GM21619 (cell line): Measurements from ENCODE around the gene SLC29A2.
"Not testable (repeated sequence)": the region's sequence is repeated elsewhere in the genome, so short reads cannot be mapped to it uniquely, and the experiment has no call there.

Experiments used
- ATAC-seq: cut with Tn5 transposase; IDR thresholded peaks from one replicate; pipeline ENCODE4 v1.9.1; 2021; ENCODE audit not compliant: unreplicated experiment

SLC29A2 gene

DNA sequence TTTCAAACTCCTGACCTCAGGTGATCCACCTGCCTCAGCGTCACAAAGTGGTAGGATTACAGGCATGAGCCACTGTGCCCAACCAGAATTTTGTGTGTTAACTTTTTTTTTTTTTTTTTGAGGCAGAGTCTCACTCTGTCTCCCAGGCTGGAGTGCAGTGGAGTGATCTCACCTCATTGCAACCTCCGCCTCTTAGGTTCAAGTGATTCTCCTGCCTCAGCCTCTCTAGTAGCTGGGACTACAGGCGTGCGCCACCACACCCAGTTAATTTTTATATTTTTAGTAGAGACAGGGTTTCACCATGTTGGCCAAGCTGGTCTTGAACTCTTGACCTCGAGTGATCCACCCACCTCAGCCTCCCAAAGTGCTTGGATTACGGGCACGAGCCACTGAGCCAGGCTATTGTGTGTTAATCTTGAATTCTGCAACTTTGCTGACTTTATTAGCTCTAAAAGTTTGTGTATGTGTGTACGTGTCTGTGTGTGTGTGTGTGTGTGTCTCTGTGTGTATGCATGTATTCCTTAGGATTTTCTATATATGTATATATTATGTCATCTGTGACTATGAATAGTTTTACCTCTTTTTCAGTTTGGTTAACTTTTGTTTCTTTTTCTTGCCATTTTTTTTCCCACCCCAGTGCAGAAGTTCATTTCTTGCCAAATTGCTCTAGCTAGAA, 20.9 kb downstream of the SLC29A2 start:
- ATAC-seq = not testable (repeated sequence)

- no peak for ATAC-seq
Observed at GRCh38 chr11:66349084-66349386, 22.5 kb downstream of the SLC29A2 start.

DNA sequence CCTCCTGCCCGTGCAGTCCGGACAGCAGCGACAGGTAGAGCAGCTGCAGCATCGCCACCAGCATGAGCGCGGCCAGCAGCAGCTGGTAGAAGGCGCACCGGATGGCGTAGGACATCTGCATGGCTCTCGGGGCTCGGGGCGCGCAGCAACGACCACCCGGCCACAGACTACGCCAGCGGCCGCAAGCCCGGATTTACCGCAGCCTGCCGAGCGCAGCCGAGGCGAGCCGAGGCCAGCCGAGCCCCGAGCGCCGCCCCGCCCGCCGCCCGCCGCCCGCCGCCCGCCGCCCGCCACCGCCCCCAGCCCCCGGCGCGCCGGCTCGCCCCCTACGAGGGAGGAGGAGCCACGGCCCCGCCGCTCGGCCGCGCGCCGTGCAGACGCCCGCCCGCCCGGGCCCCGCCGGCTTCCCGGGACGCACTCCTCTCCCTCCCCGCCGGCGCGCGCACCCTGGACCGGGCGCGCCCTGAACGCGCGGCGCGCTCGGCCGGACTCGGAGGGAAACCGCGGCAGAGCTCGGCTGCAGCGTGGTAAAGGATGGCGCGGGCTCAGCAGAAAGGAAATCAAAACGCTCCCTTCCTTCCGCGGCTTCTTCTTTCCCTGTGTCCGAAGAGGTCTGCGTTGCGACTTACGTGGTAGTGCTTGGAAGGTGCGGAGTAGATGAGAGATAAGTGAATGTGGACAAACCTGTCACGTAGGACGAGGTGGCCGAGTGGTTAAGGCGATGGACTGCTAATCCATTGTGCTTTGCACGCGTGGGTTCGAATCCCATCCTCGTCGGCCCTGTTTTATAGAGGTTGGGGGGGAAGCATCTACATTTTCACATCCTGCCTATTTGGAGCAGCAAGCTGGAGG, 23.9 kb downstream of the SLC29A2 start, which contains the start of gene B4GAT1:
B4GAT1 (minus strand) TSS at position 205 of the 852 bp plus-strand sequence; CDS start at position 121, 84 bp downstream.
- ATAC-seq = peak; percentile 33

- ATAC-seq = no peak
Observed at GRCh38 chr11:66346476-66347424, 24.8 kb downstream of the SLC29A2 start.

GRCh38 chr11:66345316-66345649, 26.3 kb downstream of the SLC29A2 start:
- ATAC-seq = peak; percentile 8

DNA sequence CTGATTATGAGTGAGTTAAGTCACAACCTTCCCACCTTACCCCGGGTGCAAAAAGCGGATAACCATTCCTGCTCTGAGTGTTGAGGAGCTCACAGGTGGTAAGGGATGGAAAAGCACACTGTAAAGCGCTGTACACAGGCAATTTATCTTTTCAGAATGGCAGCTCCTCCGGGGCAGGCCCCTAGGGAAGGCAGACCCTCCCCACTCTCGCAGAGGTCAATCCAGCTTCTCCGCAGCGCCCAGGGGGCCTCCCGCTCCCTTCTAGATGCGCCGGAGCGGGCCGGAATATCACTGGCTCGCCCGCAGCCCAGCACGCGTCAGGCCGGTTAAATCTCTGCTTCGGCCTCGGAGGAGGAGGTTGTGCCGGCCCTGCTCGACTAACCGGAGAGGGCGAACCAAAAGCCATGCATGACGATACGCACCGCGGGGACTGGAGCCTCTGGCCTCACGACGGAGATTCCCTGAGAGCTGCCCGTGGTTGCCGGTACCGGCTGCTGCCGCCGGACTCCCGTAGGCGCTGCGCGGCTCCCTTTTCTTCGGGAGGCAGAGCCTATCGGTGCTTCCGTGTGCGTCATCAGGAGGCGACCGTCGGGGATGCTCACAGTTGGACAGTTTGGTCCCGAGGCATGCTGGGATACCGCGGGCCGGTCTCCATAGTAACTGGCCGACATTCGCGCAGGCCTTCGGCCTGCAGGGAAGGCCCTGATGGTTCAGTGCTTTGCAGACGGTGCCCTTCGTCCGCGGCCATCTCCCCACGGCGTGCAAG, 26.8 kb downstream of the SLC29A2 start, which contains the start of gene BRMS1:
BRMS1 (minus strand) TSS at position 555 of the 766 bp plus-strand sequence. CDS start 2,870 bp downstream, outside the sequence.
- ATAC-seq = peak; percentile 70

- ATAC-seq = no peak
Observed at GRCh38 chr11:66343176-66343575, 28.4 kb downstream of the SLC29A2 start.

DNA sequence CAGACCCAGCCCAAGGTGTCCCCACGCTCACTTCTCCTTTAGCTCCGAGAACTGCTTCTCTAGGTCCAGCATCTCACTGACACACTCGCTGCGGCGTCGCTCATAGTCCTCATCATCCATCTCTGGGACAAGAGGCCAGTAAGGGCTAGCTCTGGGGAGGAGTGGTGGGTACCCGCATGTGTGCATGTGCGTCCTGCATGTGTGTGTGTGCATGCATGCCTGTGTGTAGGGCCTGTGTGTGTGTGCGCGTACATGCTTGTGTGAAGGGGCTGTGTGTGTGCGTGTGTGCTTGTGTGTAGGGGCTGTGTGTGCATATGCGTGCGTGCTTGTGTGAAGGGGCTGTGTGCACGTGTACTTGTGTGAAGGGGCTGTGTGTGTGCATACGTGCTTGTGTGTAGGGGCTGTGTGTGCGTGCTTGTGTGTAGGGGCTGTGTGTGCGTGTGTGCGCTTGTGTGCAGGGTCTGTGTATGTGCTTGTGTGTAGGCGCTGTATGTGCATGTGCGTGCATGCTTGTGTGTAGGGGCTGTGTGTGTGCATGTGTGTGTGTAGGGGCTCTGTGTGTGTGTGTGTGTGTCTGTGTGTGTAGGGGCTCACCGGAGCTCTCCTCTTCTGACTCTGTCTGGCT, 29.9 kb downstream of the SLC29A2 start:
- no peak for ATAC-seq

GRCh38 chr11:66340596-66341501, 30.7 kb downstream of the SLC29A2 start:
- no peak for ATAC-seq

DNA sequence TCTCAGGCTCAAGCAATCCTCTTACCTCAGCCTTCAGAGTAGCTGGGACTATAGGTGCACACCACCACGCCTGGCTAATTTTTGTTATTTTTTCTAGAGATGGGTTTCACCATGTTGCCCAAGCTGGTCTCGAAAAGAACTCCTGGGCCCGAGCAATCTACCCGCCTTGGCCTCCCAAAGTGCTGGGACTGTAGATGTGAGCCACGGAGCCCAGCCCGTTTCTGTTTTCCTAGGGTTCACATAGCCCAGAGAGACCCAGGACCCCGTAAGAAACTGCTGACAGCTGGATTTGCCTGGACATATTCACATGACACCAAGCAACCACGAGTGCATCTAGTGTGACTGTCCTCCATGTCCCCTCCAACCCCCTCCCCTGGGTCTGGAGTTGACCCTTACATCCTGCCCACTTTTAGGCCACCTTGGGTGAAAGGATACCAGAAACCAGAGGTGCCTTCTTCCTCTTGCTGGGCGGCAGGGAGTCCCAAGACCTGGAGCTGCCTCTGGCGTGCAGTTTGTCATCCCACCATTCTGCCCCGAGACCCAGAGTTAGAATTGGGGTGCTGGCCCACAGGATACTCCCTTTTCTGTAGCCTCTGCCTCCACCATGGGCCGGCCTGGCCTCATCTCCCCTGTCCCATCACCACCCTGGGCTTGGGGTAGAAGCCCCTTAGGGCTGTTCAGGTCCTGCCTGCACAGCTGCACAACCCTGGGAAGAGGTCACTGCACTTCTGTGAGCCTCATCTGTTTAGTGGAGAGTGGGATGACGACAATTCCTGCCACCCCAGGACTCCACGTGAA, 31.7 kb downstream of the SLC29A2 start:
- no peak for ATAC-seq

DNA sequence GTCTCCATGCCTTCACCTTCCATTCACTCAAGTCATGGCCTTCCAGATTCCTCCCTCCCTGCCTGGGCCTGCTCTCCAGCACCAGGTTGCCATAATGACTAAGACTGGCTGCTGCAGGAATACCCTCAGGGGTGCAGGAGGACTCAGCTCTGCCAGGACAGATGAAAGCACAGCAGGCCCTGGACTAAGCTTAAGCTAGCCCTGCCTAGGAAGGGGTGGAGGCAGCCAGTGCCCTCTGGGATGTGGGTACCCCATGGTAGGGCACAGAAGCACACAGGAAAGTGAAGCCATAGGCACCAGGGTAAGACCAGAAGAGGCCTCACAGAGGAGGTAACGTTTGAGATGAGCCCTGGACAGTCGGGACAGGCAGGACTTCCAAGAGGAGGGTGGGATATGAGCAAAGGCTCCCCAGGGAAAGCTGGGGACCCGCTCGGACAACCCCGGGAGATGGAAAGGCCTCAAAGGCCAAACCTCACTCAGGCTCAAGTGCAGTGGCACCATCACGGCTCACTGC, 32.3 kb downstream of the SLC29A2 start:
- ATAC-seq = no peak

GRCh38 chr11:66338276-66339161, 33.0 kb downstream of the SLC29A2 start:
- no peak for ATAC-seq

DNA sequence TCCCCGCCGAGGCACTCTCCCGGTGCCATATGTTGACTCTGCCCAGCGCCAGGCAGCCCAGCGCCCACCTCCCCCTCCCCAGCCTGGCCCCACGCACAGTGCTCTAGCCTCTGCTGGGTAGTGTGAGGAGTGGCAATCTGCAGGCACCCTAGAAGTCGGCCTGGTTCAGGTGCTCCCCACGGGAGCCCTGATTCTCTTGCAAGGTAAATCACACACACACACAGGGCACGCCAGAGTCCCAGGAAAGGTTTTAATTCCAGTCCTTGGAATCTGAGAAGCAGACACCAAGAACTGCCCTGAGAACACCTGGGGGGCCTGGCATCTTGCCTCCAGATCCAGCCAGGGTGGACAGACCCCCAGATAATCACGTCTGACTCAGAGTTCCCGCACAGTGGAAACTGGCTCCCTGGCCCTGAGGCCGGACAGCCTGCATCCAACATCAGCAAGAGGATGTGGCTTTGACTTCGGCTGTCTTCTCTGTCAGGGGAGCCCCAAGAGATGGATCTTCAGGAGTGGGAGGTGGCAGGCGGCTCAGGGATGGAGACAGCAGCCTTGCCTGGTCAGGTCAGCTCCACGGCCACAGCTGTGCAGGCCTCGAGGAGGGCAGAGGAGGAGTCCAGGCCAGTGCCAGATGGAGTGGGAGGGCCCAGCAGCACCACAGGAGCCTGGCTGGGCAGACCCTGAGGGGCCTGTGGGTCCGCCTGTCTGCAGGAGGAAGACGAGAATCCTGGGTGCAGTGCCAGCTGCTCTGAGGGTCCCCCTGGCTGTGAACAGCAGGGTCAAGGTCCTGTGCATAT, 34.3 kb downstream of the SLC29A2 start:
- ATAC-seq = no peak

- peak; percentile 78 for ATAC-seq
Observed at GRCh38 chr11:66336234-66337102, 35.1 kb downstream of the SLC29A2 start, which contains the start of gene RIN1. Gene RIN1 (minus strand): TSS chr11:66336434. CDS start chr11:66336402, 32 bp downstream.
